ENCODE data around the gene TRAF6.

The TRAF6 gene

GRCh38 chr11:36438126-36438525, 71.9 kb downstream of the TRAF6 start:
- Histone ChIP-seq H3K4me2 (ENCODE audit: low read length) (no peak overlapping the region), H3K4me1 (no peaks in the 10 kb centered on the region), H3K36me3 (ENCODE audit: control insufficient read depth, insufficient read depth, low read length) (no peaks in the 10 kb centered on the region), H3K27me3 (ENCODE audit: control insufficient read depth, insufficient read depth, low read length) (no peaks in the 10 kb centered on the region), H2AFZ (no peak overlapping the region), H3K27ac (no peak overlapping the region), H3K4me3 (ENCODE audit: low read depth, low read length) (no peak overlapping the region), H3K9me3 (ENCODE audit: control insufficient read depth, low read length) (no peaks in the 10 kb centered on the region), H3K9ac (no peak overlapping the region), H3K79me2 (no peaks in the 10 kb centered on the region)
- no peak for TF ChIP-seq CTCF (IDR thresholded peaks at IDR 0.05)

GRCh38 chr11:36437413-36437812, 72.7 kb downstream of the TRAF6 start:
- no peak overlapping the region for H3K9ac ChIP-seq
- H3K79me2 ChIP-seq, result no peaks in the 10 kb centered on the region
- H3K27me3 ChIP-seq (ENCODE audit: control insufficient read depth, insufficient read depth, low read length), result no peaks in the 10 kb centered on the region
- TF ChIP-seq CTCF (IDR thresholded peaks at IDR 0.05), result no peak
- no peak overlapping the region for H3K4me2 ChIP-seq (ENCODE audit: low read length)
- no peaks in the 10 kb centered on the region for H3K36me3 ChIP-seq (ENCODE audit: control insufficient read depth, insufficient read depth, low read length)
- no peak overlapping the region for H3K27ac ChIP-seq
- no peak overlapping the region for H2AFZ ChIP-seq
- no peaks in the 10 kb centered on the region for H3K4me1 ChIP-seq
- no peak overlapping the region for H3K4me3 ChIP-seq (ENCODE audit: low read depth, low read length)
- H3K9me3 ChIP-seq (ENCODE audit: control insufficient read depth, low read length), result no peaks in the 10 kb centered on the region

All from parathyroid adenoma (tissue), 2 donors.